ENCODE measurements around the gene SLC34A3. TPM values are rescaled to one million over a fixed set of nuclear protein-coding genes. Genes with fewer than 3 reads are reported as not detected.

SLC34A3 gene
- total and polyA plus RNA-seq, 4 donors = 0.06 to 1.6 (median 0.95) TPM; not detected in 1

GRCh38 chr9:137228506-137228967 lies 2.2 kb upstream of the SLC34A3 start:
- DNase-seq (ENCODE audit: low read depth in 4 of 6, low spot score in 6 of 6) = no peak
- 78% methylated on average over 29 of the region's 29 CpGs for WGBS (ENCODE audit: insufficient coverage)
- peaks cover 17% of the 10 kb centered on the region for H3K4me1 ChIP-seq (ENCODE audit: control insufficient read depth, insufficient read depth, low read length)
- no peaks in the 10 kb centered on the region for H3K9me3 ChIP-seq (ENCODE audit: control insufficient read depth, insufficient read depth, low read length)
- no peak overlapping the region for H3K27ac ChIP-seq (ENCODE audit: low read depth, low read length)
- peaks cover 4% of the 10 kb centered on the region for H3K36me3 ChIP-seq (ENCODE audit: control insufficient read depth, insufficient read depth, low read length)
- no peak overlapping the region for H3K4me3 ChIP-seq (ENCODE audit: low read depth, low read length)
- H3K27me3 ChIP-seq (ENCODE audit: control insufficient read depth, insufficient read depth, low read length) = no peaks in the 10 kb centered on the region

- DNase-seq (ENCODE audit: low read depth in 4 of 6, low spot score in 6 of 6) = no peak
- Histone ChIP-seq H3K36me3 (ENCODE audit: control insufficient read depth, insufficient read depth, low read length) (peaks cover 4% of the 10 kb centered on the region), H3K27ac (ENCODE audit: low read depth, low read length) (no peak overlapping the region), H3K9me3 (ENCODE audit: control insufficient read depth, insufficient read depth, low read length) (no peaks in the 10 kb centered on the region), H3K4me3 (ENCODE audit: low read depth, low read length) (no peak overlapping the region), H3K27me3 (ENCODE audit: control insufficient read depth, insufficient read depth, low read length) (no peaks in the 10 kb centered on the region), H3K4me1 (ENCODE audit: control insufficient read depth, insufficient read depth, low read length) (peaks cover 10% of the 10 kb centered on the region)
- WGBS (ENCODE audit: insufficient coverage) = 69% methylated on average over 27 of the region's 27 CpGs
Observed at GRCh38 chr9:137228968-137229896, 1.5 kb upstream of the SLC34A3 start.

- no peak for DNase-seq (ENCODE audit: low read depth in 4 of 6, low spot score in 6 of 6)
Observed at GRCh38 chr9:137229903-137230704, 597 bp upstream of the SLC34A3 start.

GRCh38 chr9:137231372-137232039 lies 805 bp downstream of the SLC34A3 start:
- H3K27me3 ChIP-seq (ENCODE audit: control insufficient read depth, insufficient read depth, low read length) = no peaks in the 10 kb centered on the region
- H3K4me1 ChIP-seq (ENCODE audit: control insufficient read depth, insufficient read depth, low read length) = peaks cover 21% of the 10 kb centered on the region
- WGBS (ENCODE audit: insufficient coverage) = 93% methylated on average over 15 of the region's 23 CpGs

More at GRCh38 chr9:137229903-137230704, 597 bp upstream of the SLC34A3 start:
- H3K27me3 ChIP-seq (ENCODE audit: control insufficient read depth, insufficient read depth, low read length) = no peaks in the 10 kb centered on the region
- WGBS (ENCODE audit: insufficient coverage) = 57% methylated on average over 27 of the region's 31 CpGs
- H3K4me1 ChIP-seq (ENCODE audit: control insufficient read depth, insufficient read depth, low read length) = peaks cover 8% of the 10 kb centered on the region
- H3K36me3 ChIP-seq (ENCODE audit: control insufficient read depth, insufficient read depth, low read length) = peaks cover 9% of the 10 kb centered on the region
- H3K27ac ChIP-seq (ENCODE audit: low read depth, low read length) = no peak overlapping the region
- no peaks in the 10 kb centered on the region for H3K9me3 ChIP-seq (ENCODE audit: control insufficient read depth, insufficient read depth, low read length)
- no peak overlapping the region for H3K4me3 ChIP-seq (ENCODE audit: low read depth, low read length)

GRCh38 chr9:137232101-137232500 lies 1.4 kb downstream of the SLC34A3 start:
- Histone ChIP-seq H3K4me1 (ENCODE audit: control insufficient read depth, insufficient read depth, low read length) (peaks cover 27% of the 10 kb centered on the region), H3K4me3 (ENCODE audit: low read depth, low read length) (no peak overlapping the region), H3K27me3 (ENCODE audit: control insufficient read depth, insufficient read depth, low read length) (no peaks in the 10 kb centered on the region), H3K9me3 (ENCODE audit: control insufficient read depth, insufficient read depth, low read length) (no peaks in the 10 kb centered on the region), H3K27ac (ENCODE audit: low read depth, low read length) (no peak overlapping the region), H3K36me3 (ENCODE audit: control insufficient read depth, insufficient read depth, low read length) (peaks cover 27% of the 10 kb centered on the region)
- WGBS (ENCODE audit: insufficient coverage) = 84% methylated on average over 5 of the region's 10 CpGs
- no peak for DNase-seq (ENCODE audit: low read depth in 4 of 6, low spot score in 6 of 6)

More at GRCh38 chr9:137231372-137232039, 805 bp downstream of the SLC34A3 start:
- Histone ChIP-seq H3K9me3 (ENCODE audit: control insufficient read depth, insufficient read depth, low read length) (no peaks in the 10 kb centered on the region), H3K4me3 (ENCODE audit: low read depth, low read length) (no peak overlapping the region), H3K27ac (ENCODE audit: low read depth, low read length) (no peak overlapping the region), H3K36me3 (ENCODE audit: control insufficient read depth, insufficient read depth, low read length) (peaks cover 21% of the 10 kb centered on the region)
- no peak for DNase-seq (ENCODE audit: low read depth in 4 of 6, low spot score in 6 of 6)

GRCh38 chr9:137232510-137232909 lies 1.8 kb downstream of the SLC34A3 start:
- Histone ChIP-seq H3K27ac (ENCODE audit: low read depth, low read length) (no peak overlapping the region), H3K9me3 (ENCODE audit: control insufficient read depth, insufficient read depth, low read length) (no peaks in the 10 kb centered on the region), H3K4me3 (ENCODE audit: low read depth, low read length) (no peak overlapping the region), H3K36me3 (ENCODE audit: control insufficient read depth, insufficient read depth, low read length) (peaks cover 28% of the 10 kb centered on the region), H3K27me3 (ENCODE audit: control insufficient read depth, insufficient read depth, low read length) (no peaks in the 10 kb centered on the region), H3K4me1 (ENCODE audit: control insufficient read depth, insufficient read depth, low read length) (peaks cover 27% of the 10 kb centered on the region)
- WGBS (ENCODE audit: insufficient coverage) = 80% methylated on average over 24 of the region's 24 CpGs
- no peak for DNase-seq (ENCODE audit: low read depth in 4 of 6, low spot score in 6 of 6)

- H3K4me1 ChIP-seq (ENCODE audit: control insufficient read depth, insufficient read depth, low read length) = peaks cover 33% of the 10 kb centered on the region
- DNase-seq (ENCODE audit: low read depth in 4 of 6, low spot score in 6 of 6) = no peak
- H3K27me3 ChIP-seq (ENCODE audit: control insufficient read depth, insufficient read depth, low read length) = no peaks in the 10 kb centered on the region
- H3K36me3 ChIP-seq (ENCODE audit: control insufficient read depth, insufficient read depth, low read length) = peaks cover 36% of the 10 kb centered on the region
- no peak overlapping the region for H3K4me3 ChIP-seq (ENCODE audit: low read depth, low read length)
- WGBS (ENCODE audit: insufficient coverage) = 82% methylated on average over 35 of the region's 40 CpGs
- no peaks in the 10 kb centered on the region for H3K9me3 ChIP-seq (ENCODE audit: control insufficient read depth, insufficient read depth, low read length)
- no peak overlapping the region for H3K27ac ChIP-seq (ENCODE audit: low read depth, low read length)
Observed at GRCh38 chr9:137233143-137233980, 2.7 kb downstream of the SLC34A3 start.

- no peak for DNase-seq (ENCODE audit: low read depth in 4 of 6, low spot score in 6 of 6)
- 62% methylated on average over 37 of the region's 40 CpGs for WGBS (ENCODE audit: insufficient coverage)
- H3K36me3 ChIP-seq (ENCODE audit: control insufficient read depth, insufficient read depth, low read length) = peaks cover 43% of the 10 kb centered on the region
- no peaks in the 10 kb centered on the region for H3K9me3 ChIP-seq (ENCODE audit: control insufficient read depth, insufficient read depth, low read length)
- H3K4me1 ChIP-seq (ENCODE audit: control insufficient read depth, insufficient read depth, low read length) = peaks cover 42% of the 10 kb centered on the region
- H3K27ac ChIP-seq (ENCODE audit: low read depth, low read length) = no peak overlapping the region
- H3K27me3 ChIP-seq (ENCODE audit: control insufficient read depth, insufficient read depth, low read length) = no peaks in the 10 kb centered on the region
- H3K4me3 ChIP-seq (ENCODE audit: low read depth, low read length) = no peak overlapping the region
Observed at GRCh38 chr9:137234055-137234697, 3.5 kb downstream of the SLC34A3 start.

All from spinal cord (tissue), 10 donors.